Measurements from ENCODE around the gene DNAAF1.

The DNAAF1 gene

GRCh38 chr16:84224554-84224953 lies 79.4 kb downstream of the DNAAF1 start:
- TF ChIP-seq CREB1 (IDR thresholded peaks at IDR 0.05; ENCODE audit: low read depth) (no peak), TCF12 (IDR thresholded peaks at IDR 0.05; ENCODE audit: low read depth) (no peak), YY1 (IDR thresholded peaks at IDR 0.05; ENCODE audit: low read depth) (no peak), EGR1 (IDR thresholded peaks at IDR 0.05) (no peak), RAD21 (IDR thresholded peaks at IDR 0.05; ENCODE audit: low read depth) (no peak), FOXM1 (IDR thresholded peaks at IDR 0.05; ENCODE audit: borderline replicate concordance, low read depth) (no peak), CEBPB (IDR thresholded peaks at IDR 0.05) (no peak), NFIC (IDR thresholded peaks at IDR 0.05) (no peak)
- TF ChIP-seq, protein P1, sequence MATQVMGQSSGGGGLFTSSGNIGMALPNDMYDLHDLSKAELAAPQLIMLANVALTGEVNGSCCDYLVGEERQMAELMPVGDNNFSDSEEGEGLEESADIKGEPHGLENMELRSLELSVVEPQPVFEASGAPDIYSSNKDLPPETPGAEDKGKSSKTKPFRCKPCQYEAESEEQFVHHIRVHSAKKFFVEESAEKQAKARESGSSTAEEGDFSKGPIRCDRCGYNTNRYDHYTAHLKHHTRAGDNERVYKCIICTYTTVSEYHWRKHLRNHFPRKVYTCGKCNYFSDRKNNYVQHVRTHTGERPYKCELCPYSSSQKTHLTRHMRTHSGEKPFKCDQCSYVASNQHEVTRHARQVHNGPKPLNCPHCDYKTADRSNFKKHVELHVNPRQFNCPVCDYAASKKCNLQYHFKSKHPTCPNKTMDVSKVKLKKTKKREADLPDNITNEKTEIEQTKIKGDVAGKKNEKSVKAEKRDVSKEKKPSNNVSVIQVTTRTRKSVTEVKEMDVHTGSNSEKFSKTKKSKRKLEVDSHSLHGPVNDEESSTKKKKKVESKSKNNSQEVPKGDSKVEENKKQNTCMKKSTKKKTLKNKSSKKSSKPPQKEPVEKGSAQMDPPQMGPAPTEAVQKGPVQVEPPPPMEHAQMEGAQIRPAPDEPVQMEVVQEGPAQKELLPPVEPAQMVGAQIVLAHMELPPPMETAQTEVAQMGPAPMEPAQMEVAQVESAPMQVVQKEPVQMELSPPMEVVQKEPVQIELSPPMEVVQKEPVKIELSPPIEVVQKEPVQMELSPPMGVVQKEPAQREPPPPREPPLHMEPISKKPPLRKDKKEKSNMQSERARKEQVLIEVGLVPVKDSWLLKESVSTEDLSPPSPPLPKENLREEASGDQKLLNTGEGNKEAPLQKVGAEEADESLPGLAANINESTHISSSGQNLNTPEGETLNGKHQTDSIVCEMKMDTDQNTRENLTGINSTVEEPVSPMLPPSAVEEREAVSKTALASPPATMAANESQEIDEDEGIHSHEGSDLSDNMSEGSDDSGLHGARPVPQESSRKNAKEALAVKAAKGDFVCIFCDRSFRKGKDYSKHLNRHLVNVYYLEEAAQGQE (IDR thresholded peaks at IDR 0.05; ENCODE audit: low read depth), result no peak
- TF ChIP-seq, protein P2, sequence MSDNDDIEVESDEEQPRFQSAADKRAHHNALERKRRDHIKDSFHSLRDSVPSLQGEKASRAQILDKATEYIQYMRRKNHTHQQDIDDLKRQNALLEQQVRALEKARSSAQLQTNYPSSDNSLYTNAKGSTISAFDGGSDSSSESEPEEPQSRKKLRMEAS (IDR thresholded peaks at IDR 0.05), result no peak

DNA sequence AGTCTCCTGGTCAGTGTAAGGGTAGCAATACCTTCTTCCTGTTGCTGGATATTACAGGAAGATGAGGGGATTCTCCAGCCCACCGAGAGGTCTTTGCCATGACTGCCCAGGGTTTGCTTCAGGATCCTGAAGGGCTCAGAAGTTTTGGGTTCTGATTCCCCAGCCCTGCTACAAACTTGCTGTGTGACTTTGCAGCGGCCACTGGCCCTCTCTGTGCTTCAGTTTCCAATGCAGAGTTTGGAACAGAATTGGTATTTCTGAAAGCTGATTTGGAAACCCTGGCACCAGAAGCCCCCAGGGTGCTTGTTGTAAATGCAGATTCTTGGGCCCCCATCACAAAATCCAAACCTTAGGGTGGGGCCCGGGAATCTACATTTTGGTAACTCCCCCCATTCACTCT lies 80.0 kb downstream of the DNAAF1 start:
- TF ChIP-seq USF1 (IDR thresholded peaks at IDR 0.05) (no peak), TCF12 (IDR thresholded peaks at IDR 0.05; ENCODE audit: low read depth) (no peak), NFIC (IDR thresholded peaks at IDR 0.05) (no peak), TEAD4 (IDR thresholded peaks at IDR 0.05) (no peak), CREB1 (IDR thresholded peaks at IDR 0.05; ENCODE audit: low read depth) (no peak), CEBPB (IDR thresholded peaks at IDR 0.05) (no peak), FOXM1 (IDR thresholded peaks at IDR 0.05; ENCODE audit: borderline replicate concordance, low read depth) (no peak), EGR1 (IDR thresholded peaks at IDR 0.05) (no peak), ZBTB7A (IDR thresholded peaks at IDR 0.05; ENCODE audit: low read depth) (no peak)
- TF ChIP-seq, protein P1 (IDR thresholded peaks at IDR 0.05; ENCODE audit: low read depth), result no peak

- TF ChIP-seq TAF1 (IDR thresholded peaks at IDR 0.05; ENCODE audit: low read depth), result no peak
Measured at GRCh38 chr16:84225571-84225970, 80.5 kb downstream of the DNAAF1 start.

DNA sequence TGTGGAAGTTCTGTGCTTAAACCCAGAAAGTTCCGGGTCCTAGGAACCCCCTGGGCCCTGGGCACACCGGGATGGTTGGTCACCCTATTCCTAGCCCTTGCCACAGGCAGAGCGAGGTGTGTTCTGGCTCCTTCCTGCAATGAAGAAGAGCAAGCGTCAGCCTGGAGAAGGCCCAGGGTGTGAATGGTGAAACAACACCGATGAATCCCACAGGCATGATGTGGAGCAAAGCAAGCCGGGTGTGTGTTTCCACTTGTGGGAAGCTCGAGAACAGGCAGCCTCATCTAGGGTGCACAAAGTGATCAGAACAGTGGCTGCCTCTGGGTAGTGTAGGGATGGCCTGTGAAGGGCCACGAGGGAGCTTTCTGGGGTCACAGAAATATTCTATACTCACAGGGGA lies 80.9 kb downstream of the DNAAF1 start:
- TF ChIP-seq ZBTB7A (IDR thresholded peaks at IDR 0.05; ENCODE audit: low read depth), result no peak
- no peak for TF ChIP-seq EP300 (IDR thresholded peaks at IDR 0.05; ENCODE audit: borderline replicate concordance)
